IMR-90 (cell line): ENCODE measurements around the gene DHRS4. TPM values are rescaled to one million over a fixed set of nuclear protein-coding genes. Genes with fewer than 3 reads are reported as not detected.
"Not testable (repeated sequence)": the region's sequence is repeated elsewhere in the genome, so short reads cannot be mapped to it uniquely, and the experiment has no call there.

Source experiments
- ATAC-seq: fragments of 200-7000 bp; cut with Tn5 transposase; 2 replicates; pipeline ENCODE4 v1.9.1; 2020; ENCODE audit warnings: low read depth, mild to moderate bottlenecking, moderate library complexity
- BruUV-seq: library from RNA; stranded (reverse); fragments of 400-500 nt; replicated peaks from 2 replicates; lab custom pipeline; 2021; lab: Mats Ljungman, UMichigan
- CTCF ChIA-PET: fragments of 300-600 bp; formaldehyde crosslinking; extraction: SDS; loops from one replicate; lab custom pipeline; 2021; ENCODE audit warnings: antibody characterized with exemption; lab: Yijun Ruan, JAX
- POLR2A ChIA-PET: fragments of 300-600 bp; sonication (Branson Sonifier 250); formaldehyde crosslinking; loops from one replicate; lab custom pipeline; 2022; ENCODE audit warnings: antibody characterized with exemption; ENCODE audit not compliant: unreplicated experiment; lab: Charles Lee
- DNase-seq: peaks from one replicate; pipeline ENCODE4 v3.0.0; 2013
- H2AFZ ChIP-seq: replicated peaks from 2 replicates; pipeline ENCODE3; 2013; ENCODE audit warnings: low read length, mild to moderate bottlenecking; ENCODE audit not compliant: poor library complexity
- H2AK5ac ChIP-seq: 2 replicates; pipeline ENCODE4 v1.6.1; 2013; ENCODE audit warnings: low read depth, low read length, inconsistent platforms
- H2AK9ac ChIP-seq: replicated peaks from 2 replicates; pipeline ENCODE3; 2013; ENCODE audit warnings: mild to moderate bottlenecking, low read depth, low read length, moderate library complexity; ENCODE audit not compliant: poor library complexity
- H2BK120ac ChIP-seq: 2 replicates; pipeline ENCODE4 v1.6.1; 2013; ENCODE audit warnings: low read depth, low read length, inconsistent platforms
- H2BK15ac ChIP-seq: 3 replicates; pipeline ENCODE4 v1.6.1; 2013; ENCODE audit warnings: low read depth, low read length, inconsistent platforms
- H2BK20ac ChIP-seq: 2 replicates; pipeline ENCODE4 v1.6.1; 2013; ENCODE audit warnings: low read depth, mild to moderate bottlenecking, inconsistent platforms, low read length, moderate library complexity
- H2BK5ac ChIP-seq: 2 replicates; pipeline ENCODE4 v1.6.1; 2013; ENCODE audit warnings: mild to moderate bottlenecking, low read depth, low read length, inconsistent platforms; ENCODE audit not compliant: poor library complexity, severe bottlenecking
- H3K14ac ChIP-seq: replicated peaks from 2 replicates; pipeline ENCODE4 v1.6.1; 2013; ENCODE audit warnings: low read depth, low read length, inconsistent platforms
- H3K18ac ChIP-seq: 2 replicates; pipeline ENCODE4 v1.6.1; 2013; ENCODE audit warnings: low read depth, low read length, control low read depth
- H3K23ac ChIP-seq: 2 replicates; pipeline ENCODE4 v1.6.1; 2013; ENCODE audit warnings: low read depth, low read length, inconsistent platforms
- H3K27ac ChIP-seq: 2 replicates; pipeline ENCODE4 v1.5.1; 2013; ENCODE audit warnings: mild to moderate bottlenecking, control low read depth, low read length; ENCODE audit not compliant: insufficient read depth
- H3K27me3 ChIP-seq: 2 replicates; pipeline ENCODE4 v1.6.1; 2013; ENCODE audit warnings: low read length; ENCODE audit not compliant: control insufficient read depth, insufficient read depth
- H3K36me3 ChIP-seq: 2 replicates; pipeline ENCODE4 v1.6.1; 2013; ENCODE audit warnings: low read length, mixed read lengths; ENCODE audit not compliant: control insufficient read depth, insufficient read depth
- H3K4ac ChIP-seq: 2 replicates; pipeline ENCODE4 v1.6.1; 2013; ENCODE audit warnings: low read depth, low read length, inconsistent platforms
- H3K4me1 ChIP-seq: 2 replicates; pipeline ENCODE4 v1.6.1; 2013; ENCODE audit warnings: low read length, mixed read lengths; ENCODE audit not compliant: control insufficient read depth, insufficient read depth
- H3K4me2 ChIP-seq: 2 replicates; pipeline ENCODE4 v1.6.1; 2013; ENCODE audit warnings: low read depth, mild to moderate bottlenecking, control low read depth, low read length, moderate library complexity
- H3K4me3 ChIP-seq: 2 replicates; pipeline ENCODE4 v1.5.1; 2013; ENCODE audit warnings: low read depth, mild to moderate bottlenecking, control low read depth, low read length, moderate library complexity; ENCODE audit not compliant: insufficient read depth
- H3K56ac ChIP-seq: 2 replicates; pipeline ENCODE4 v1.6.1; 2013; ENCODE audit warnings: low read length, inconsistent platforms; ENCODE audit not compliant: insufficient read depth; ENCODE audit errors: extremely low read depth
- H3K79me1 ChIP-seq, 2 experiments: 2 replicates each; pipeline ENCODE4 v1.6.1; 2013; ENCODE audit warnings: low read length in 2 of 2, inconsistent platforms in 1 of 2, low read depth in 1 of 2
- H3K9ac ChIP-seq: 2 replicates; pipeline ENCODE4 v1.6.1; 2013; ENCODE audit warnings: low read depth, low read length, control low read depth
- H3K9me1 ChIP-seq: 2 replicates; pipeline ENCODE4 v1.6.1; 2013; ENCODE audit warnings: low read length, inconsistent platforms; ENCODE audit not compliant: insufficient read depth
- H3K9me3 ChIP-seq: 2 replicates; pipeline ENCODE4 v1.6.1; 2013; ENCODE audit warnings: low read length; ENCODE audit not compliant: control insufficient read depth, insufficient read depth
- H4K20me1 ChIP-seq: 2 replicates; pipeline ENCODE4 v1.6.1; 2013; ENCODE audit warnings: low read length, inconsistent platforms; ENCODE audit not compliant: insufficient read depth
- H4K5ac ChIP-seq: 2 replicates; pipeline ENCODE4 v1.6.1; 2013; ENCODE audit warnings: mild to moderate bottlenecking, low read depth, low read length, control low read depth
- H4K8ac ChIP-seq, 2 experiments: 2 replicates each; pipeline ENCODE4 v1.6.1; 2013; ENCODE audit warnings: low read depth in 2 of 2, low read length in 2 of 2, control low read depth in 1 of 2, inconsistent platforms in 1 of 2
- H4K91ac ChIP-seq: 2 replicates; pipeline ENCODE4 v1.6.1; 2013; ENCODE audit warnings: low read depth, low read length, inconsistent platforms; ENCODE audit not compliant: insufficient read depth
- WGBS, 2 experiments: methylation state at CpG; one replicate each; pipeline versions ENCODE4 v1.1.5 to v1.1.7; 2013; ENCODE audit warnings: missing lambda C conversion rate in 2 of 2; ENCODE audit not compliant: insufficient read length in 1 of 2; ENCODE audit errors: extremely low coverage in 2 of 2; 5-methylcytosine and 5-hydroxymethylcytosine counted together
- dilution Hi-C: fragments of 300-500 bp; cut with HindIII; formaldehyde crosslinking; loops from one replicate; pipeline ENCODE4 v1.14.3; 2018; ENCODE audit warnings: low sequenced_read_pairs; ENCODE audit not compliant: unreplicated experiment
- in situ Hi-C: fragments of 300-500 bp; cut with MboI; formaldehyde crosslinking; loops from 3 replicates; pipeline ENCODE4 v1.14.3; 2019; ENCODE audit warnings: low sequenced_read_pairs, inconsistent platforms, mixed read lengths
- intact Hi-C: fragments of 100-400 bp; cut with micrococcal nuclease; formaldehyde crosslinking; loops from 2 replicates; pipeline ENCODE4 v1.10.0; 2022
- polyA plus RNA-seq, 3 experiments: library from polyadenylated mRNA; depleted of rRNA; stranded (reverse); fragments of >200 nt; gene quantifications; 2 replicates each; pipeline ENCODE4 v1.2.3, GENCODE V29; 2012; ENCODE audit warnings: low replicate concordance in 1 of 3
- total RNA-seq: library from RNA; depleted of rRNA; stranded (reverse); fragments of >200 nt; gene quantifications from 2 replicates; pipeline ENCODE4 v1.2.3, GENCODE V29; 2012

DHRS4 gene
- total and polyA plus RNA-seq, 2 of the 4 experiments (the other 2 are of a cell fraction): 43.2 to 51.8 TPM

GRCh38 chr14:24012726-24013273 is 59.2 kb downstream of the DHRS4 start:
- BruUV-seq: not testable (repeated sequence)
- intact Hi-C loops: loop anchor here (5.0 kb wide), 1 partner anchor 230 kb away; the partner anchor contains the start of gene TINF2

More at GRCh38 chr14:24012726-24013273, 59.2 kb downstream of the DHRS4 start:
- H3K14ac ChIP-seq, H2BK20ac ChIP-seq, H2BK5ac ChIP-seq, H3K4me1 ChIP-seq, H2AFZ ChIP-seq, DNase-seq, H2BK15ac ChIP-seq, H4K5ac ChIP-seq, POLR2A ChIA-PET, H3K9me1 ChIP-seq, ATAC-seq, H2AK9ac ChIP-seq, H2AK5ac ChIP-seq, H3K4me3 ChIP-seq, CTCF ChIA-PET, H3K9me3 ChIP-seq, H3K9ac ChIP-seq, H3K23ac ChIP-seq, H2BK120ac ChIP-seq, H3K79me1 ChIP-seq, H3K56ac ChIP-seq, H3K36me3 ChIP-seq, H3K4me2 ChIP-seq, H3K27ac ChIP-seq, H4K91ac ChIP-seq, H3K27me3 ChIP-seq, H4K20me1 ChIP-seq, dilution Hi-C loops, H3K18ac ChIP-seq, H3K4ac ChIP-seq, H4K8ac ChIP-seq: not testable (repeated sequence)
- in situ Hi-C loops: loop anchor here (5.0 kb wide), 1 partner anchor 35 kb away; no protein-coding TSS in a partner anchor
- no CpG with 5 or more reads among the region's 4 CpGs for whole genome bisulfite sequencing, 2 experiments
